ENCODE results near the gene CRYGN.

The CRYGN gene

GRCh38 chr7:151459726-151460473 lies 20.0 kb upstream of the CRYGN start:
- no peak for DNase-seq

GRCh38 chr7:151457534-151457933 lies 17.6 kb upstream of the CRYGN start:
- DNase-seq, result no peak

- DNase-seq, result no peak
These were observed 16.8 kb upstream of the CRYGN start for GRCh38 chr7:151456782-151457181.

GRCh38 chr7:151456276-151456675 lies 16.3 kb upstream of the CRYGN start:
- no peak for DNase-seq

GRCh38 chr7:151455690-151456089 lies 15.7 kb upstream of the CRYGN start:
- DNase-seq, result no peak

GRCh38 chr7:151454932-151455530 lies 15.1 kb upstream of the CRYGN start:
- DNase-seq, result no peak

GRCh38 chr7:151454305-151454704 lies 14.4 kb upstream of the CRYGN start:
- DNase-seq, result no peak

- no peak for DNase-seq
These were observed 13.4 kb upstream of the CRYGN start for GRCh38 chr7:151453326-151453791.

- no peak for DNase-seq
These were observed 12.9 kb upstream of the CRYGN start for GRCh38 chr7:151452680-151453325.

GRCh38 chr7:151451626-151452571 lies 12.0 kb upstream of the CRYGN start:
- no peak for DNase-seq

GRCh38 chr7:151451156-151451555 lies 11.2 kb upstream of the CRYGN start:
- DNase-seq, result no peak

- DNase-seq, result no peak
These were observed 10.0 kb upstream of the CRYGN start for GRCh38 chr7:151449990-151450389.

- peak; percentile 45 for DNase-seq
These were observed 8.6 kb upstream of the CRYGN start for GRCh38 chr7:151448261-151449252.

GRCh38 chr7:151447901-151448260 lies 7.9 kb upstream of the CRYGN start:
- DNase-seq, result no peak

GRCh38 chr7:151447312-151447711 lies 7.4 kb upstream of the CRYGN start:
- no peak for DNase-seq

- DNase-seq, result no peak
These were observed 6.5 kb upstream of the CRYGN start for GRCh38 chr7:151446412-151446811.

GRCh38 chr7:151444632-151445031 lies 4.7 kb upstream of the CRYGN start:
- DNase-seq, result no peak

- no peak for DNase-seq
These were observed 3.0 kb upstream of the CRYGN start for GRCh38 chr7:151442776-151443496.

- no peak for DNase-seq
These were observed 981 bp upstream of the CRYGN start for GRCh38 chr7:151440799-151441445.

GRCh38 chr7:151438864-151439601 lies 908 bp downstream of the CRYGN start:
- DNase-seq, result no peak

All from NCI-H345 (cell line).